ENCODE data around the gene ZHX3.

ZHX3 gene

GRCh38 chr20:41309817-41310216 is 7.7 kb downstream of the ZHX3 start:
- peaks cover 8% of the 10 kb centered on the region; the same call in 1 of the 2 replicates for H3F3A ChIP-seq (ENCODE audit: control insufficient read depth, insufficient read depth)
- H3K9me3 ChIP-seq (ENCODE audit: control insufficient read depth, insufficient read depth, low read length): no peaks in the 10 kb centered on the region
- H3K4me3 ChIP-seq (ENCODE audit: low read length): no peak overlapping the region
- peaks cover 57% of the 10 kb centered on the region for H3K79me2 ChIP-seq (ENCODE audit: control insufficient read depth, low read length)
- H4K20me1 ChIP-seq (ENCODE audit: control insufficient read depth, insufficient read depth, low read depth, low read length): no peaks in the 10 kb centered on the region
- no peaks in the 10 kb centered on the region for H3K27me3 ChIP-seq (ENCODE audit: control insufficient read depth, low read length)
- H3K9me2 ChIP-seq (replicated peaks; ENCODE audit: control insufficient read depth, low read length): no peaks in the 10 kb centered on the region
- H3K36me3 ChIP-seq (ENCODE audit: control insufficient read depth, low read length): peaks cover 11% of the 10 kb centered on the region
- TF ChIP-seq CTCF (IDR thresholded peaks at IDR 0.05; ENCODE audit: low read depth, low read length, poor library complexity, severe bottlenecking): no peak
- no peak for TF ChIP-seq EZH2phosphoT487 (IDR thresholded peaks at IDR 0.05; ENCODE audit: borderline replicate concordance, low read length)
- no peak overlapping the region for H3K4me2 ChIP-seq (ENCODE audit: low read length)
- no peak overlapping the region for H3K27ac ChIP-seq (ENCODE audit: low read depth, low read length)
- H3K4me1 ChIP-seq (ENCODE audit: control insufficient read depth, low read length): peaks cover 42% of the 10 kb centered on the region

DNA sequence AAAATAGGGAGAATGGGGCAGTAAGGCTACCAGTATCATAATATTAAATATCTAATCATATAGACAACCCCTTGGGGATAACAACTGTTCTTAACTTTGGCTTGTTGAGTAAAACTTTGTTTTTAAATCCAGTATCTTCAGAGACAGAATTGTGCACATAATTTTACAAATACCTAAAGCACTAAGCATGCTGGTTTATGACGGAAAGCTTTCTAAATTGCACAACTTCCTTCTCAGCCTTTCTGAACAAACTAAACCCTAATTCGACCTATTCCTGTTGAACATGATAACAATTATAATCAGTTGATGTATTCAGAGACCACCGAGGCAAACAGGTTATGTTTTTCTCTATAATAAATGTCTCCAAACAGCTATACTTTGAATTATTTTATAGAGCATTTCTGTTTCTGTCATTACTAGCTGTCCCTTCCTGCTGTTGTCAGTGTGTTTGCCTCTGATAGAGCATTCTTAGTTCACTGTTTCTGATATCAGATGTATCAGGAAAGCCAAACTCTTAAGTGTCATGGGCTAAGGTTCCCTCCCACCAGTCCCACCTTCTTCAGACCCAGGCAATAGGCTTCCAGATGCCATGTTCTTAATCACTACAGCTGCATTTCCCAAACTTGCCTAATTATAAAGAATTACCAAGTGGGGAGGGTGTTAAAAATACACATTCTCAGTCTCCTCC is 8.7 kb downstream of the ZHX3 start:
- Histone ChIP-seq H3K27me3 (ENCODE audit: control insufficient read depth, low read length) (no peaks in the 10 kb centered on the region), H3K4me2 (ENCODE audit: low read length) (no peak overlapping the region), H3K36me3 (ENCODE audit: control insufficient read depth, low read length) (peaks cover 11% of the 10 kb centered on the region), H3K9me3 (ENCODE audit: control insufficient read depth, insufficient read depth, low read length) (no peaks in the 10 kb centered on the region), H4K20me1 (ENCODE audit: control insufficient read depth, insufficient read depth, low read depth, low read length) (no peaks in the 10 kb centered on the region), H3K27ac (ENCODE audit: low read depth, low read length) (no peak overlapping the region), H3F3A (ENCODE audit: control insufficient read depth, insufficient read depth) (peaks cover 8% of the 10 kb centered on the region; the same call in 1 of the 2 replicates), H3K4me1 (ENCODE audit: control insufficient read depth, low read length) (peaks cover 52% of the 10 kb centered on the region), H3K4me3 (ENCODE audit: low read length) (no peak overlapping the region), H3K79me2 (ENCODE audit: control insufficient read depth, low read length) (peaks cover 58% of the 10 kb centered on the region), H3K9me2 (replicated peaks; ENCODE audit: control insufficient read depth, low read length) (no peaks in the 10 kb centered on the region)
- TF ChIP-seq CTCF (IDR thresholded peaks at IDR 0.05; ENCODE audit: low read depth, low read length, poor library complexity, severe bottlenecking): no peak
- TF ChIP-seq EZH2phosphoT487 (IDR thresholded peaks at IDR 0.05; ENCODE audit: borderline replicate concordance, low read length): no peak

DNA sequence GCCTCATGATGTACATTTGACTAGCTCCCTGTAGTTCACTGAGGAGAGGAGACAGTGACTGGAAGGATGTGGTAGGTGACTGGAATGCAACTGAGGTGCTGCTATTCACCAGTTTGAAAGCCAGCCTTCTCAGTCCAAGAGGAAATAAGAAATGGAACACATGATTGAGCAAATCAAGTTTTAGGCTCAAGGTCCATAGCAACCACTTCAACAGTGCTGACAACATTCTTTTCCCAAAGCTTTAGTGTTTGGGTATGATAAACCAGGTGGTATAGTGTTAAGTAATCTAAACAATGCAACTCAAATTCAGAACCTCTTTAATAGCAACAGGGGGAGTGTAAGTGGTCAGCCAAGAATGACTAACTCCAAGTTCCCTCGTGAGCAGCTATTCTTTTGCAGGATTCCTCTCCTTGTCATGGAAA is 9.2 kb downstream of the ZHX3 start:
- H3K27ac ChIP-seq (ENCODE audit: low read depth, low read length): no peak overlapping the region
- no peak for TF ChIP-seq CTCF (IDR thresholded peaks at IDR 0.05; ENCODE audit: low read depth, low read length, poor library complexity, severe bottlenecking)
- TF ChIP-seq EZH2phosphoT487 (IDR thresholded peaks at IDR 0.05; ENCODE audit: borderline replicate concordance, low read length): no peak

More for the DNA sequence above, 9.2 kb downstream of the ZHX3 start:
- Histone ChIP-seq H3K4me3 (ENCODE audit: low read length) (no peak overlapping the region), H3F3A (ENCODE audit: control insufficient read depth, insufficient read depth) (peaks cover 8% of the 10 kb centered on the region; the same call in 1 of the 2 replicates), H4K20me1 (ENCODE audit: control insufficient read depth, insufficient read depth, low read depth, low read length) (no peaks in the 10 kb centered on the region), H3K79me2 (ENCODE audit: control insufficient read depth, low read length) (peaks cover 62% of the 10 kb centered on the region), H3K4me2 (ENCODE audit: low read length) (0 out of 2 replicates have a peak overlapping the region, but pooled peaks have one; percentile 7), H3K4me1 (ENCODE audit: control insufficient read depth, low read length) (peaks cover 57% of the 10 kb centered on the region), H3K9me2 (replicated peaks; ENCODE audit: control insufficient read depth, low read length) (no peaks in the 10 kb centered on the region), H3K36me3 (ENCODE audit: control insufficient read depth, low read length) (peaks cover 11% of the 10 kb centered on the region), H3K9me3 (ENCODE audit: control insufficient read depth, insufficient read depth, low read length) (no peaks in the 10 kb centered on the region), H3K27me3 (ENCODE audit: control insufficient read depth, low read length) (no peaks in the 10 kb centered on the region)

Measured in DOHH2 (cell line).